A673 (cell line): ENCODE data around the gene ISLR.

Experiments
- CTCF ChIP-seq: fragments of 300-800, 200-600 bp; sonication (generic); conservative IDR thresholded peaks from 2 replicates; pipeline ENCODE4 v1.5.1; 2017; ENCODE audit warnings: low read depth, mild to moderate bottlenecking, antibody characterized with exemption, low read length, moderate library complexity, mixed read lengths
- EZH2 ChIP-seq: fragments of 200-600 bp; sonication (generic); IDR thresholded peaks from 2 replicates; pipeline ENCODE4 v1.6.1; 2017; ENCODE audit warnings: borderline replicate concordance, low read depth, mild to moderate bottlenecking, mixed read lengths, antibody characterized with exemption, low read length; ENCODE audit not compliant: poor library complexity, severe bottlenecking

- TF ChIP-seq CTCF: no peak
- TF ChIP-seq EZH2: no peak
Measured at GRCh38 chr15:74192751-74193150, 19.2 kb downstream of the ISLR start.
